GM19468 (cell line): ENCODE measurements around the gene PPP1R14D.

ENCODE experiments used
- ATAC-seq: cut with Tn5 transposase; IDR thresholded peaks from one replicate; pipeline ENCODE4 v1.9.1; 2021; ENCODE audit warnings: mild to moderate bottlenecking, moderate library complexity, moderate number of reproducible peaks; ENCODE audit not compliant: unreplicated experiment; ENCODE audit errors: extremely low read depth

PPP1R14D gene

GRCh38 chr15:40766194-40766815, 62.2 kb downstream of the PPP1R14D start:
- no peak for ATAC-seq
